ENCODE data around the gene BID.

BID gene

GRCh38 chr22:17814084-17814483 lies 39.8 kb upstream of the BID start:
- in situ Hi-C loops (cut with MboI; ENCODE audit: low sequenced_read_pairs, unreplicated experiment): no loop called here
- TF ChIP-seq CTCF (IDR thresholded peaks at IDR 0.05; ENCODE audit: borderline replicate concordance, control extremely low read depth, extremely low read depth, insufficient read depth, missing control alignments): no peak
- DNase-seq (ENCODE audit: low spot score): no peak

- in situ Hi-C loops (cut with MboI; ENCODE audit: low sequenced_read_pairs, unreplicated experiment): no loop called here
- DNase-seq (ENCODE audit: low spot score): no peak
- no peak for TF ChIP-seq CTCF (IDR thresholded peaks at IDR 0.05; ENCODE audit: borderline replicate concordance, control extremely low read depth, extremely low read depth, insufficient read depth, missing control alignments)
Observed at GRCh38 chr22:17811119-17811518, 36.9 kb upstream of the BID start.

DNA sequence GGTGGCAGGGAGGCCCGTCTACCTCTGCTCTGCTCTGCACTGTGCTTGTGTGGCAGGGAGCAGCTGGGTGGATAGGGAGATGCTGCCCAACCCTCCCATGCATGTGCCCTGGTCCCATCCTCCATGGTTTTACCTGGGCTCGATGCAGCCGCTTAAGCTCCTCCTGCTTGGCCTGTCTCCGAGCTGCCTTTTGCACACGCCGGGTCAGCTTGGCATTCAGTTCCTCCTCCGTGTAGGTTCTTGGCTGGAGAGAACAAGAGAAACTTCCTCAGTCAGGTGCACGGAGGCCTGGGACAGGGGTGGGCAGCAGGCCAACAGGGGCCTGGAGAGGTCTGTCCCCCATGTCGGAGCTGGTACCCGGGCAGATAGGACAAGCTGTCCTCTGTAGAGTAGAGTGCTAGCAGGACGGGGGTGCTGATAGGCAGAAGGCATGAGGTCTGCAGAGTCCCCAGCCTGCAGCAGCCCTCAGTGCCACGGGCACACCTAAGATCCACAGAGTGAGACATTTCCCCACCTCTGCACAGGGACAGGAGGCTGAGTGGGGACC lies 36.4 kb upstream of the BID start:
- DNase-seq (ENCODE audit: low spot score): no peak
- in situ Hi-C loops (cut with MboI; ENCODE audit: low sequenced_read_pairs, unreplicated experiment): no loop called here

DNA sequence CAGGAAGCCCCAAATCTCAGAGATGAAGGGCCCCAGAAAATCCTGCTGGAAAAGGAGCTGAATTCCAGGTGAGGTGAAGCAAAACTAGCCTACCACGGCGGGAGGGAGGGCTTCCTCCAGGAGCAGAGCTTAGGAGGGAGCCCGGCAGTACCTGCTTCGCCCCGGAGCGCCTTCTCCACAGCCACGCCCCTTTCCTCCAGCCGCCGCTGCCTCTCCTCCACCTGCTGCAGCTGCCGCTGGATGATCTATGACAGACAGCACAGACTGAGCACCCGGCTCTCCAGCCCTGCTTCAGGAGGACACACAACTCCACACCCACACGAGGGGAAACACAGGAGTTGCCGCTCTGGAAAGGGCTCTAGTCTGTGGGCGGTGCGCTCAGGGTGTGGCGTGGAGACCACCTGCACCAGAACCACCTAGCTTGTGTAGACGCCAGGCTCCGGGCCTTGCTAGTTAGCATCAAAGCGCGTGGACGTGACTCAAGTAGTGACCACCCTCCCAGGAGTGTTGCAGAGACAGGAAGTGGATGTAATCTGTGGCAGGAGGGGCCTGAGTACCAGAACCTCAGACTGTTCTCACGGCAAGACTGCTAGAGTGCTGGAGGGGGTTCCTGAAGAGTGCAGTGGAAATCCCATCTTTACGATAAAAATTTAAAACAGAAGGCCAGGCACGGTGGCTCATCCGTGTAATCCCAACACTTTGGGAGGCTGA lies 34.6 kb upstream of the BID start:
- no peak for TF ChIP-seq CTCF (IDR thresholded peaks at IDR 0.05; ENCODE audit: borderline replicate concordance, control extremely low read depth, extremely low read depth, insufficient read depth, missing control alignments)
- DNase-seq (ENCODE audit: low spot score): no peak
- in situ Hi-C loops (cut with MboI; ENCODE audit: low sequenced_read_pairs, unreplicated experiment): no loop called here

More for the DNA sequence above, 36.4 kb upstream of the BID start:
- no peak for TF ChIP-seq CTCF (IDR thresholded peaks at IDR 0.05; ENCODE audit: borderline replicate concordance, control extremely low read depth, extremely low read depth, insufficient read depth, missing control alignments)

- TF ChIP-seq CTCF (IDR thresholded peaks at IDR 0.05; ENCODE audit: borderline replicate concordance, control extremely low read depth, extremely low read depth, insufficient read depth, missing control alignments): no peak
- in situ Hi-C loops (cut with MboI; ENCODE audit: low sequenced_read_pairs, unreplicated experiment): no loop called here
- DNase-seq (ENCODE audit: low spot score): no peak
Observed at GRCh38 chr22:17807578-17808410, 33.5 kb upstream of the BID start.

GRCh38 chr22:17807086-17807485 lies 32.8 kb upstream of the BID start:
- no peak for DNase-seq (ENCODE audit: low spot score)

More at GRCh38 chr22:17807086-17807485, 32.8 kb upstream of the BID start:
- in situ Hi-C loops (cut with MboI; ENCODE audit: low sequenced_read_pairs, unreplicated experiment): no loop called here
- no peak for TF ChIP-seq CTCF (IDR thresholded peaks at IDR 0.05; ENCODE audit: borderline replicate concordance, control extremely low read depth, extremely low read depth, insufficient read depth, missing control alignments)

Data from GM13976 (cell line).